GM03348 (cell line): ENCODE data around the gene DCDC2.
A peak's percentile ranks its signal among the peaks of the same experiment; 100 is the strongest.
"Not testable (repeated sequence)": the region's sequence is repeated elsewhere in the genome, so short reads cannot be mapped to it uniquely, and the experiment has no call there.

Experiments
- DNase-seq: peaks from one replicate; pipeline ENCODE4 v3.0.0; 2012; ENCODE audit warnings: low spot score

Gene DCDC2

GRCh38 chr6:24223115-24223919 is 134.5 kb downstream of the DCDC2 start:
- no peak for DNase-seq

GRCh38 chr6:24219670-24220069 is 138.2 kb downstream of the DCDC2 start:
- DNase-seq, result no peak

- no peak for DNase-seq
These were observed 142.9 kb downstream of the DCDC2 start for GRCh38 chr6:24214984-24215383.

GRCh38 chr6:24207413-24207812 is 150.4 kb downstream of the DCDC2 start:
- no peak for DNase-seq

GRCh38 chr6:24205020-24205492 is 152.8 kb downstream of the DCDC2 start:
- peak; percentile 41 for DNase-seq

- DNase-seq, result not testable (repeated sequence)
These were observed 153.7 kb downstream of the DCDC2 start for GRCh38 chr6:24204113-24204512.

- DNase-seq, result no peak
These were observed 160.0 kb downstream of the DCDC2 start for GRCh38 chr6:24197892-24198291.

- DNase-seq, result no peak
These were observed 161.8 kb downstream of the DCDC2 start for GRCh38 chr6:24195836-24196597.

- DNase-seq, result no peak
These were observed 162.7 kb downstream of the DCDC2 start for GRCh38 chr6:24194978-24195700.

GRCh38 chr6:24193364-24193763 is 164.5 kb downstream of the DCDC2 start:
- no peak for DNase-seq

GRCh38 chr6:24191346-24191745 is 166.5 kb downstream of the DCDC2 start:
- DNase-seq, result no peak

GRCh38 chr6:24188578-24189080 is 169.2 kb downstream of the DCDC2 start:
- no peak for DNase-seq

- DNase-seq, result no peak
These were observed 169.8 kb downstream of the DCDC2 start for GRCh38 chr6:24187965-24188577.

GRCh38 chr6:24186349-24186748 is 171.5 kb downstream of the DCDC2 start:
- no peak for DNase-seq

- DNase-seq, result no peak
These were observed 174.3 kb downstream of the DCDC2 start for GRCh38 chr6:24183584-24183983.

- no peak for DNase-seq
These were observed 200.0 kb downstream of the DCDC2 start for GRCh38 chr6:24157886-24158285.

- no peak for DNase-seq
These were observed 203.7 kb downstream of the DCDC2 start for GRCh38 chr6:24154121-24154520.

GRCh38 chr6:24152014-24152413 is 205.8 kb downstream of the DCDC2 start:
- no peak for DNase-seq

GRCh38 chr6:24149836-24150235 is 208.0 kb downstream of the DCDC2 start:
- no peak for DNase-seq

GRCh38 chr6:24149296-24149695 is 208.6 kb downstream of the DCDC2 start:
- DNase-seq, result no peak

- no peak for DNase-seq
These were observed 209.2 kb downstream of the DCDC2 start for GRCh38 chr6:24148684-24149083.

- DNase-seq, result no peak
These were observed 209.7 kb downstream of the DCDC2 start for GRCh38 chr6:24148154-24148570.
